Nephron progenitor cell (in vitro differentiated cells): Measurements from ENCODE around the gene RPIA.
"Not testable (repeated sequence)": the region's sequence is repeated elsewhere in the genome, so short reads cannot be mapped to it uniquely, and the experiment has no call there.

Source experiments
- DNase-seq: peaks from one replicate; pipeline ENCODE4 v3.0.0; 2021
- H3K27ac Mint-ChIP-seq: 2 replicates; pipeline ENCODE4 v1.8.0; 2021; ENCODE audit warnings: mild to moderate bottlenecking, moderate library complexity, mixed read lengths
- H3K27me3 Mint-ChIP-seq: 2 replicates; pipeline ENCODE4 v1.8.0; 2021; ENCODE audit warnings: mild to moderate bottlenecking, low read depth, mixed read lengths; ENCODE audit not compliant: poor library complexity
- H3K36me3 Mint-ChIP-seq: 2 replicates; pipeline ENCODE4 v1.8.0; 2021; ENCODE audit warnings: low read depth, mixed read lengths
- H3K4me1 Mint-ChIP-seq: 2 replicates; pipeline ENCODE4 v1.8.0; 2021; ENCODE audit warnings: mixed read lengths
- H3K4me3 Mint-ChIP-seq: 2 replicates; pipeline ENCODE4 v1.8.0; 2021; ENCODE audit warnings: mild to moderate bottlenecking, moderate library complexity, mixed read lengths
- H3K9me3 Mint-ChIP-seq: 2 replicates; pipeline ENCODE4 v1.8.0; 2021; ENCODE audit warnings: mild to moderate bottlenecking, moderate library complexity, mixed read lengths
- TF ChIP-seq, protein P1 (sequence below): fragments of 200-600 bp; sonication (generic); IDR thresholded peaks from 2 replicates; pipeline ENCODE4 v1.5.0; 2021; ENCODE audit warnings: antibody characterized with exemption

Gene RPIA

DNA sequence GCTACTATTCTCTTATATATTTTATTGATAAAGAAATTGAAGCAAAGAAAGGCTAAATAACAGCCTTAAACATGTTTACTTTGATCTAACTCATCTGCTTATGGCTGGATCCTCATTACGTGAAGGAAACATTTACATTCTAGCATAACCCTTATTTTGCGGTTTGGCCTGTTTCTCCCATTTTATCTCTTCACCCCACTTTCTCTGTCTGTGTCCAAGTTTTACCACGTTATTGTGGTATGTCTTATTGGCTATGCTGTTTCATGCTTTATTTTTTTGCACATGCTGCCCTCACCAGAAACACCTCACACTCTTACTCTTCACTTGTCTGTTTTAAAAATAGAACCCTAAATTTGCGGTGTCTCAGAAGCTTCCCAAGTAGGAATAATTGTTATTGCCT is 78.5 kb downstream of the RPIA start:
- Mint-ChIP-seq H3K4me1 (no peaks in the 10 kb centered on the region), H3K4me3 (no peak overlapping the region), H3K9me3 (peaks cover 35% of the 10 kb centered on the region), H3K27me3 (peaks cover 27% of the 10 kb centered on the region), H3K27ac (no peak overlapping the region), H3K36me3 (no peaks in the 10 kb centered on the region)
- TF ChIP-seq, protein P1, sequence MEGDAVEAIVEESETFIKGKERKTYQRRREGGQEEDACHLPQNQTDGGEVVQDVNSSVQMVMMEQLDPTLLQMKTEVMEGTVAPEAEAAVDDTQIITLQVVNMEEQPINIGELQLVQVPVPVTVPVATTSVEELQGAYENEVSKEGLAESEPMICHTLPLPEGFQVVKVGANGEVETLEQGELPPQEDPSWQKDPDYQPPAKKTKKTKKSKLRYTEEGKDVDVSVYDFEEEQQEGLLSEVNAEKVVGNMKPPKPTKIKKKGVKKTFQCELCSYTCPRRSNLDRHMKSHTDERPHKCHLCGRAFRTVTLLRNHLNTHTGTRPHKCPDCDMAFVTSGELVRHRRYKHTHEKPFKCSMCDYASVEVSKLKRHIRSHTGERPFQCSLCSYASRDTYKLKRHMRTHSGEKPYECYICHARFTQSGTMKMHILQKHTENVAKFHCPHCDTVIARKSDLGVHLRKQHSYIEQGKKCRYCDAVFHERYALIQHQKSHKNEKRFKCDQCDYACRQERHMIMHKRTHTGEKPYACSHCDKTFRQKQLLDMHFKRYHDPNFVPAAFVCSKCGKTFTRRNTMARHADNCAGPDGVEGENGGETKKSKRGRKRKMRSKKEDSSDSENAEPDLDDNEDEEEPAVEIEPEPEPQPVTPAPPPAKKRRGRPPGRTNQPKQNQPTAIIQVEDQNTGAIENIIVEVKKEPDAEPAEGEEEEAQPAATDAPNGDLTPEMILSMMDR = no peak
- no peak for DNase-seq

GRCh38 chr2:88773233-88774028 is 82.0 kb downstream of the RPIA start:
- H3K4me3 Mint-ChIP-seq, DNase-seq, H3K4me1 Mint-ChIP-seq, H3K27me3 Mint-ChIP-seq, H3K27ac Mint-ChIP-seq, H3K36me3 Mint-ChIP-seq: not testable (repeated sequence)
- H3K9me3 Mint-ChIP-seq = peaks cover 64% of the 10 kb centered on the region

GRCh38 chr2:88789213-88789612 is 97.7 kb downstream of the RPIA start:
- H3K9me3 Mint-ChIP-seq = peaks cover 15% of the 10 kb centered on the region
- not testable (repeated sequence) for H3K4me1 Mint-ChIP-seq, H3K27ac Mint-ChIP-seq, H3K27me3 Mint-ChIP-seq, H3K4me3 Mint-ChIP-seq, H3K36me3 Mint-ChIP-seq, DNase-seq

- not testable (repeated sequence) for H3K27me3 Mint-ChIP-seq, H3K36me3 Mint-ChIP-seq, H3K4me1 Mint-ChIP-seq, DNase-seq, H3K4me3 Mint-ChIP-seq, H3K27ac Mint-ChIP-seq
- H3K9me3 Mint-ChIP-seq = peaks cover 23% of the 10 kb centered on the region
Measured at GRCh38 chr2:88795932-88796331, 104.5 kb downstream of the RPIA start.

DNA sequence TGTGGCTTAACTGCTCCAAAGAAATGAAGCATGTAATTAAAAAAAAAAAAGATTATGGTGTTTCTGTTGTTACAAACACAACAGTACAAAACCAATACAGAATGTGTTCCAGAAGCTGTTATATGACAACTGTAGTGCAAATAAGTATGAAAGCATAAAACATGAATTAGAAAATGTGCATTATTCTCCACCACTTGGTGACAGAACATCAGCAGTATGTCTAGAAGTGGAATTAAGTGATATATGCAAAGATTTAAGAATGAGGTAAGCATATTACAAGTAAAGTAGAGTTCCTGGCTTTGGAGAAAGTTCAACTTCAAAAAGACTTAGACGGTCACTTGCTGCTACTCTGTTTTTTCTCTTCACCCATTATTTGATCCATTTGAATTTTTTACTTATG is 105.0 kb downstream of the RPIA start:
- peaks cover 22% of the 10 kb centered on the region for H3K9me3 Mint-ChIP-seq
- H3K27ac Mint-ChIP-seq, DNase-seq, H3K4me3 Mint-ChIP-seq, H3K27me3 Mint-ChIP-seq, H3K36me3 Mint-ChIP-seq, H3K4me1 Mint-ChIP-seq: not testable (repeated sequence)

DNA sequence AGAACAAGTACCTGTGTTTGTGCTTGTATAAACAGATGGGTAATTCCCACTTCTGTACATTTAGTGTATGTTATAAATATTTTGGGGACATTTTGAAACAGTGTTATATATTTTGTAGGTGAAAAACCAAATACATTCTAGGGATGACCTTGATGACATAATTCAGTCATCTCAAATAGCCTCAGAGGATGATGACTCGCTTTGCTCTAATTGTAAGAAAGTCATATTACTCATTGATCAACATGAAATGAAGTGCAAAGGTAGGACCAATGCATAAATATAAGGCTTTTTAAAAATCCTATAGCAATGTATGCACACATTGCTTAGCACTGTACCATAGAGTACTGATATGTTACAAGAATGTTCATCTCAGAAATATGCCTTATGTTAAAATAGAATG is 105.7 kb downstream of the RPIA start:
- not testable (repeated sequence) for H3K4me1 Mint-ChIP-seq, H3K4me3 Mint-ChIP-seq, DNase-seq, H3K36me3 Mint-ChIP-seq, H3K27me3 Mint-ChIP-seq, H3K27ac Mint-ChIP-seq
- peaks cover 24% of the 10 kb centered on the region for H3K9me3 Mint-ChIP-seq
